PC-9 (cell line): Measurements from ENCODE around the gene HIBADH. TPM values are rescaled to one million over a fixed set of nuclear protein-coding genes. Genes with fewer than 3 reads are reported as not detected.

ENCODE experiments used
- BruUV-seq: library from RNA; stranded (reverse); fragments of 400-500 nt; replicated peaks from 2 replicates; lab custom pipeline; 2021; lab: Mats Ljungman, UMichigan
- CTCF ChIA-PET: fragments of 300-600 bp; sonication (Branson Sonifier 250); formaldehyde crosslinking; loops from one replicate; lab custom pipeline; 2022; ENCODE audit warnings: antibody characterized with exemption; lab: Charles Lee
- POLR2A ChIA-PET: fragments of 300-600 bp; sonication (Branson Sonifier 250); formaldehyde crosslinking; loops from one replicate; lab custom pipeline; 2022; ENCODE audit warnings: antibody characterized with exemption; ENCODE audit not compliant: unreplicated experiment; lab: Charles Lee
- DNase-seq, 2 experiments: peaks; one replicate each; pipeline versions ENCODE4 v3.0.0 to v3.0.0-alpha.2; 2015 to 2022; ENCODE audit warnings: mixed read lengths in 1 of 2
- H2AFZ ChIP-seq: fragments of 200-600 bp; sonication (generic); 2 replicates; pipeline ENCODE4 v1.8.1; 2017; ENCODE audit warnings: antibody characterized with exemption
- H3F3A ChIP-seq: fragments of 200-600 bp; sonication (generic); 2 replicates; pipeline ENCODE4 v1.8.1; 2017; ENCODE audit warnings: antibody characterized with exemption, mild to moderate bottlenecking, low read depth; ENCODE audit not compliant: insufficient read depth
- H3K27ac ChIP-seq: fragments of 200-600 bp; sonication (generic); 2 replicates; pipeline ENCODE4 v1.6.1; 2016; ENCODE audit warnings: mixed run types
- H3K27me3 ChIP-seq: fragments of 200-600 bp; sonication (generic); 2 replicates; pipeline ENCODE4 v1.6.1; 2016; ENCODE audit warnings: low read depth, mixed run types; ENCODE audit not compliant: insufficient read depth
- H3K36me3 ChIP-seq: fragments of 200-600 bp; sonication (generic); 2 replicates; pipeline ENCODE4 v1.6.1; 2016; ENCODE audit warnings: low read depth, mixed run types
- H3K4me1 ChIP-seq: fragments of 200-600 bp; sonication (generic); replicated peaks from 2 replicates; pipeline ENCODE4 v1.6.1; 2016; ENCODE audit warnings: mixed run types; ENCODE audit not compliant: insufficient read depth
- H3K4me2 ChIP-seq: fragments of 200-600 bp; sonication (generic); 2 replicates; pipeline ENCODE4 v1.6.1; 2017; ENCODE audit warnings: mixed run types
- H3K4me3 ChIP-seq: fragments of 200-600 bp; sonication (generic); 2 replicates; pipeline ENCODE4 v1.6.1; 2016; ENCODE audit warnings: mixed run types
- H3K79me2 ChIP-seq: fragments of 200-600 bp; sonication (generic); 2 replicates; pipeline ENCODE4 v1.6.1; 2017; ENCODE audit warnings: low read depth, mixed run types
- H3K9me2 ChIP-seq: fragments of 200-600 bp; sonication (generic); 2 replicates; pipeline ENCODE4 v1.8.1; 2017; ENCODE audit warnings: mild to moderate bottlenecking; ENCODE audit not compliant: insufficient read depth
- H3K9me3 ChIP-seq: fragments of 200-600 bp; sonication (generic); 2 replicates; pipeline ENCODE4 v1.8.1; 2016; ENCODE audit warnings: low read depth; ENCODE audit not compliant: insufficient read depth
- H4K20me1 ChIP-seq: fragments of 200-600 bp; sonication (generic); 2 replicates; pipeline ENCODE4 v1.8.1; 2017; ENCODE audit not compliant: insufficient read depth
- CTCF ChIP-seq: fragments of 200-600 bp; sonication (generic); conservative IDR thresholded peaks from 2 replicates; pipeline ENCODE4 v1.6.1; 2017; ENCODE audit warnings: mixed run types, antibody characterized with exemption, mild to moderate bottlenecking, moderate library complexity
- EZH2 ChIP-seq: fragments of 200-600 bp; sonication (generic); IDR thresholded peaks from 2 replicates; pipeline ENCODE4 v1.8.0; 2017; ENCODE audit warnings: antibody characterized with exemption, low read depth
- intact Hi-C: fragments of 100-400 bp; cut with micrococcal nuclease; formaldehyde crosslinking; loops from one replicate; pipeline ENCODE4 v1.10.0; 2022; ENCODE audit not compliant: unreplicated experiment
- total RNA-seq: library from RNA; stranded (reverse); gene quantifications from 2 replicates; pipeline ENCODE4 v1.2.3, GENCODE V29; 2021

HIBADH gene
- total RNA-seq, 1 experiment from 2014 or later, result 73.9 TPM

- Histone ChIP-seq H3K4me1 (peaks cover 7% of the 10 kb centered on the region), H3K36me3 (no peaks in the 10 kb centered on the region), H3K27ac (no peak overlapping the region), H3K4me2 (no peak overlapping the region), H4K20me1 (no peaks in the 10 kb centered on the region), H3F3A (peaks cover 4% of the 10 kb centered on the region; the same call in 1 of the 2 replicates), H3K9me3 (0 out of 2 replicates have a peak, but pooled peaks cover 4% of the 10 kb centered on the region), H3K79me2 (no peaks in the 10 kb centered on the region), H2AFZ (no peak overlapping the region), H3K27me3 (no peaks in the 10 kb centered on the region), H3K9me2 (no peaks in the 10 kb centered on the region), H3K4me3 (no peak overlapping the region)
- intact Hi-C loops, result no loop called here
- CTCF ChIA-PET, result no interaction called here
- no TSS peak for BruUV-seq
- POLR2A ChIA-PET, result no interaction called here
- TF ChIP-seq CTCF, result no peak
- no peak for TF ChIP-seq EZH2
- no peak for DNase-seq
Observed at GRCh38 chr7:27704422-27705199, 41.9 kb upstream of the HIBADH start.

- intact Hi-C loops, result no loop called here
- H3K79me2 ChIP-seq, result no peaks in the 10 kb centered on the region
- no peaks in the 10 kb centered on the region for H4K20me1 ChIP-seq
- peaks cover 4% of the 10 kb centered on the region for H3K4me1 ChIP-seq
- H3K36me3 ChIP-seq, result no peaks in the 10 kb centered on the region
- CTCF ChIA-PET, result no interaction called here
- no peak overlapping the region for H2AFZ ChIP-seq
- TF ChIP-seq CTCF (no peak), EZH2 (no peak)
- no TSS peak for BruUV-seq
- H3K4me2 ChIP-seq, result no peak overlapping the region
- DNase-seq, result no peak
- H3K9me2 ChIP-seq, result no peaks in the 10 kb centered on the region
- no peaks in the 10 kb centered on the region for H3K27me3 ChIP-seq
- H3F3A ChIP-seq, result peaks cover 6% of the 10 kb centered on the region
- H3K27ac ChIP-seq, result no peak overlapping the region
- no peak overlapping the region for H3K4me3 ChIP-seq
- no peaks in the 10 kb centered on the region for H3K9me3 ChIP-seq
- POLR2A ChIA-PET, result no interaction called here
Observed at GRCh38 chr7:27703181-27703580, 40.5 kb upstream of the HIBADH start.

DNA sequence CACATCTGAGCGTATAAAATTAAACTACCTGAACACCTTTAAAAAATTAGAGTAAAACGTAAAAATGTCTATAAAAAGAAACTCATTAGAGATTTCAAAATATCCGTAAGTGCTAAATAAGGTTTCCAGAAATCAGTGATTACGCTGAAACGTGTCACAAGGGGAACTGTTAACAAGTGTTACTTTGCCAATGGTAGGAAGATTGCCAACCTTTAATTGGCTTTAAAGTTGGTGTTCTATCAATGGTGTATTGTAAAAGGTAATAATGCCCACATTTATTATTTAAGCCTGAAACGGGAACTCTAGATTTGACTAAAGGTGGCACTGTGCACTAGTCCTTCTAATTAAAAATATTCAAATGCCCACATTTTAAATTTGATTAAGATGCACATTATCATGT, 37.8 kb upstream of the HIBADH start:
- intact Hi-C loops, result no loop called here
- Histone ChIP-seq H3K79me2 (no peaks in the 10 kb centered on the region), H3F3A (peaks cover 16% of the 10 kb centered on the region), H3K36me3 (no peaks in the 10 kb centered on the region), H3K4me1 (peaks cover 13% of the 10 kb centered on the region), H3K4me3 (no peak overlapping the region), H3K27me3 (no peaks in the 10 kb centered on the region), H3K27ac (no peak overlapping the region), H2AFZ (no peak overlapping the region), H3K9me2 (no peaks in the 10 kb centered on the region), H3K9me3 (no peaks in the 10 kb centered on the region), H3K4me2 (no peak overlapping the region), H4K20me1 (no peaks in the 10 kb centered on the region)
- BruUV-seq, result no TSS peak
- ChIA-PET POLR2A (no interaction called here), CTCF (no interaction called here)
- TF ChIP-seq CTCF, result no peak
- TF ChIP-seq EZH2, result no peak
- DNase-seq, result no peak
